Right lobe of liver (tissue), 4 donors: Measurements from ENCODE around the gene GMDS.

Experiments used
- POLR2A ChIP-seq: fragments of 450-650 bp; IDR thresholded peaks from one replicate; pipeline ENCODE4 v1.6.1; 2017; ENCODE audit warnings: antibody characterized with exemption, mild to moderate bottlenecking
- TF ChIP-seq, protein P1 (sequence below), 4 donors: fragments of 200-600 bp in 3 of 4; fragments of 450-650 bp in 1 of 4; IDR thresholded peaks; one replicate each; pipeline versions ENCODE4 v1.5.1 to v1.8.0; 2016 to 2022; ENCODE audit warnings: antibody characterized with exemption in 4 of 4, mild to moderate bottlenecking in 2 of 4
- donor health status: DM: no; HTN: no; CAD: no.
- donor health status: DM: no; HTN: no; CAD: no.
- donor health status: DM: no; HTN: yes; CAD: no.

DNA sequence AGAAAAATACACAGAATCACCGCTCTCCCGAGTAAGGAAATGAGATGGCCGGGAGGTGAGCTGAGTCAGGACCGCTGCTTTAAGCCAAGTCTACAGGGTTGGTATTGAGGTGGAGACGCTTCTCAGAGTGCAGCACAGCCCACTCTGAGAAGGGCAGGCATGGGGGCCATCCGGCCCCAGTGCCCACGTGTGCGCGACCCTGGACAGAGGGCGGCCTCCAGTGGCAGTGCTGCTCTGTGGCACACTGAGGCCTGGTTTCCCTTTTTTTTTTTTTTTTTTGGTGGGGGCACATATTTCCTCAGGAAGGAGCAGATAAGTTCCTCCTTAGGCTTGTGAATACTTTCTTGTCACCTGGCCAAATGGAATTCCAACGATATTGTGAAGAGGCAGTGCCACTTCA is 546.9 kb downstream of the GMDS start:
- TF ChIP-seq, protein P1, sequence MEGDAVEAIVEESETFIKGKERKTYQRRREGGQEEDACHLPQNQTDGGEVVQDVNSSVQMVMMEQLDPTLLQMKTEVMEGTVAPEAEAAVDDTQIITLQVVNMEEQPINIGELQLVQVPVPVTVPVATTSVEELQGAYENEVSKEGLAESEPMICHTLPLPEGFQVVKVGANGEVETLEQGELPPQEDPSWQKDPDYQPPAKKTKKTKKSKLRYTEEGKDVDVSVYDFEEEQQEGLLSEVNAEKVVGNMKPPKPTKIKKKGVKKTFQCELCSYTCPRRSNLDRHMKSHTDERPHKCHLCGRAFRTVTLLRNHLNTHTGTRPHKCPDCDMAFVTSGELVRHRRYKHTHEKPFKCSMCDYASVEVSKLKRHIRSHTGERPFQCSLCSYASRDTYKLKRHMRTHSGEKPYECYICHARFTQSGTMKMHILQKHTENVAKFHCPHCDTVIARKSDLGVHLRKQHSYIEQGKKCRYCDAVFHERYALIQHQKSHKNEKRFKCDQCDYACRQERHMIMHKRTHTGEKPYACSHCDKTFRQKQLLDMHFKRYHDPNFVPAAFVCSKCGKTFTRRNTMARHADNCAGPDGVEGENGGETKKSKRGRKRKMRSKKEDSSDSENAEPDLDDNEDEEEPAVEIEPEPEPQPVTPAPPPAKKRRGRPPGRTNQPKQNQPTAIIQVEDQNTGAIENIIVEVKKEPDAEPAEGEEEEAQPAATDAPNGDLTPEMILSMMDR (IDR thresholded peaks at IDR 0.05), result no peak
- no peak for TF ChIP-seq POLR2A
